PC-3 (cell line): ENCODE results near the gene CREBBP. TPM values are rescaled to one million over a fixed set of nuclear protein-coding genes. Genes with fewer than 3 reads are reported as not detected.

ENCODE experiments used
- ATAC-seq: fragments of 200-7000 bp; cut with Tn5 transposase; 2 replicates; pipeline ENCODE4 v1.9.1; 2020; ENCODE audit warnings: mild to moderate bottlenecking, moderate library complexity
- BruUV-seq: library from RNA; stranded (reverse); fragments of 400-500 nt; replicated peaks from 2 replicates; lab custom pipeline; 2021; lab: Mats Ljungman, UMichigan
- CTCF ChIA-PET: fragments of 300-600 bp; sonication (Branson Sonifier 250); formaldehyde crosslinking; loops from one replicate; lab custom pipeline; 2022; ENCODE audit warnings: antibody characterized with exemption; lab: Charles Lee
- POLR2A ChIA-PET: fragments of 300-600 bp; sonication (Branson Sonifier 250); formaldehyde crosslinking; loops from one replicate; lab custom pipeline; 2022; ENCODE audit warnings: antibody characterized with exemption; ENCODE audit not compliant: unreplicated experiment; lab: Charles Lee
- DNase-seq: peaks from one replicate; pipeline ENCODE4 v3.0.0-alpha.2; 2015
- H2AFZ ChIP-seq: fragments of 300-600 bp; sonication (generic); 2 replicates; pipeline ENCODE4 v1.6.0; 2016; ENCODE audit warnings: antibody characterized with exemption, low read length
- H3F3A ChIP-seq: fragments of 300-600 bp; sonication (generic); one replicate; pipeline ENCODE4 v1.6.0; 2017; ENCODE audit warnings: antibody characterized with exemption, low read length, control low read depth, mild to moderate bottlenecking; ENCODE audit not compliant: unreplicated experiment
- H3K27ac ChIP-seq: fragments of 300-600 bp; sonication (generic); 2 replicates; pipeline ENCODE4 v1.5.1; 2016; ENCODE audit warnings: mild to moderate bottlenecking, low read length
- H3K27me3 ChIP-seq: fragments of 300-600 bp; sonication (generic); 2 replicates; pipeline ENCODE4 v1.6.1; 2016; ENCODE audit warnings: low read length, mixed read lengths
- H3K36me3 ChIP-seq: fragments of 300-600 bp; sonication (generic); 2 replicates; pipeline ENCODE4 v1.6.1; 2016; ENCODE audit warnings: low read depth, mixed run types, low read length, mixed read lengths
- H3K4me1 ChIP-seq: fragments of 300-600 bp; sonication (generic); 2 replicates; pipeline ENCODE4 v1.5.1; 2016; ENCODE audit warnings: low read length; ENCODE audit not compliant: insufficient read depth
- H3K4me2 ChIP-seq: fragments of 300-600 bp; sonication (generic); 2 replicates; pipeline ENCODE4 v1.6.0; 2016; ENCODE audit warnings: low read length
- H3K4me3 ChIP-seq: fragments of 300-600 bp; sonication (generic); 2 replicates; pipeline ENCODE4 v1.5.1; 2016; ENCODE audit warnings: mild to moderate bottlenecking, low read length, mixed read lengths
- H3K79me2 ChIP-seq: fragments of 300-600 bp; sonication (generic); 2 replicates; pipeline ENCODE4 v1.6.1; 2017; ENCODE audit warnings: low read length, mixed read lengths
- H3K9ac ChIP-seq: fragments of 300-600 bp; sonication (generic); 2 replicates; pipeline ENCODE4 v1.6.0; 2016; ENCODE audit warnings: mild to moderate bottlenecking, low read length
- H3K9me2 ChIP-seq: fragments of 300-600 bp; sonication (generic); replicated peaks from 2 replicates; pipeline ENCODE4 v1.6.1; 2016; ENCODE audit warnings: mixed run types, low read length, mixed read lengths
- H3K9me3 ChIP-seq: fragments of 300-600 bp; sonication (generic); 2 replicates; pipeline ENCODE4 v1.6.1; 2016; ENCODE audit warnings: low read length, mixed read lengths
- H4K20me1 ChIP-seq: fragments of 300-600 bp; sonication (generic); 2 replicates; pipeline ENCODE4 v1.6.1; 2016; ENCODE audit warnings: low read length, mixed read lengths
- EZH2 ChIP-seq: fragments of 300-600 bp; sonication (generic); IDR thresholded peaks from one replicate; pipeline ENCODE4 v1.6.1; 2017; ENCODE audit warnings: antibody characterized with exemption, mild to moderate bottlenecking, low read length; ENCODE audit not compliant: unreplicated experiment
- EZH2phosphoT487 ChIP-seq: fragments of 300-600 bp; sonication (generic); IDR thresholded peaks from 2 replicates; pipeline ENCODE4 v1.6.1; 2018; ENCODE audit warnings: mild to moderate bottlenecking, antibody characterized with exemption, low read length, borderline replicate concordance
- intact Hi-C: fragments of 100-400 bp; cut with micrococcal nuclease; formaldehyde crosslinking; loops from 2 replicates; pipeline ENCODE4 v1.9.0; 2023
- total RNA-seq: library from RNA; depleted of rRNA; stranded (reverse); fragments of >200 nt; gene quantifications from 2 replicates; pipeline ENCODE4 v1.2.3, GENCODE V29; 2014
- TF ChIP-seq, protein P1 (sequence below): fragments of 300-600 bp; sonication (generic); conservative IDR thresholded peaks from 2 replicates; pipeline ENCODE4 v1.5.1; 2017; ENCODE audit warnings: antibody characterized with exemption, low read depth, mild to moderate bottlenecking, low read length

CREBBP gene
- total RNA-seq, 1 experiment from 2014 or later: 21.9 TPM

GRCh38 chr16:3922241-3922640 lies 41.7 kb upstream of the CREBBP start:
- no peak overlapping the region for H3K4me2 ChIP-seq
- TF ChIP-seq, protein P1, sequence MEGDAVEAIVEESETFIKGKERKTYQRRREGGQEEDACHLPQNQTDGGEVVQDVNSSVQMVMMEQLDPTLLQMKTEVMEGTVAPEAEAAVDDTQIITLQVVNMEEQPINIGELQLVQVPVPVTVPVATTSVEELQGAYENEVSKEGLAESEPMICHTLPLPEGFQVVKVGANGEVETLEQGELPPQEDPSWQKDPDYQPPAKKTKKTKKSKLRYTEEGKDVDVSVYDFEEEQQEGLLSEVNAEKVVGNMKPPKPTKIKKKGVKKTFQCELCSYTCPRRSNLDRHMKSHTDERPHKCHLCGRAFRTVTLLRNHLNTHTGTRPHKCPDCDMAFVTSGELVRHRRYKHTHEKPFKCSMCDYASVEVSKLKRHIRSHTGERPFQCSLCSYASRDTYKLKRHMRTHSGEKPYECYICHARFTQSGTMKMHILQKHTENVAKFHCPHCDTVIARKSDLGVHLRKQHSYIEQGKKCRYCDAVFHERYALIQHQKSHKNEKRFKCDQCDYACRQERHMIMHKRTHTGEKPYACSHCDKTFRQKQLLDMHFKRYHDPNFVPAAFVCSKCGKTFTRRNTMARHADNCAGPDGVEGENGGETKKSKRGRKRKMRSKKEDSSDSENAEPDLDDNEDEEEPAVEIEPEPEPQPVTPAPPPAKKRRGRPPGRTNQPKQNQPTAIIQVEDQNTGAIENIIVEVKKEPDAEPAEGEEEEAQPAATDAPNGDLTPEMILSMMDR: no peak
- TF ChIP-seq EZH2: no peak
- TF ChIP-seq EZH2phosphoT487: no peak
- H3K9ac ChIP-seq: no peak overlapping the region
- CTCF ChIA-PET: no interaction called here
- no peaks in the 10 kb centered on the region for H3K36me3 ChIP-seq
- no peaks in the 10 kb centered on the region for H3K9me3 ChIP-seq
- H3K4me1 ChIP-seq: no peaks in the 10 kb centered on the region
- no peak overlapping the region for H3K4me3 ChIP-seq
- H3K27me3 ChIP-seq: no peaks in the 10 kb centered on the region
- no peaks in the 10 kb centered on the region for H4K20me1 ChIP-seq
- H3K79me2 ChIP-seq: no peaks in the 10 kb centered on the region
- ATAC-seq (no peak), DNase-seq (no peak)
- no TSS peak for BruUV-seq
- H3K9me2 ChIP-seq: no peaks in the 10 kb centered on the region
- H2AFZ ChIP-seq: no peak overlapping the region
- no peaks in the 10 kb centered on the region for H3F3A ChIP-seq
- POLR2A ChIA-PET: no interaction called here
- H3K27ac ChIP-seq: no peak overlapping the region
- intact Hi-C loops: no loop called here

DNA sequence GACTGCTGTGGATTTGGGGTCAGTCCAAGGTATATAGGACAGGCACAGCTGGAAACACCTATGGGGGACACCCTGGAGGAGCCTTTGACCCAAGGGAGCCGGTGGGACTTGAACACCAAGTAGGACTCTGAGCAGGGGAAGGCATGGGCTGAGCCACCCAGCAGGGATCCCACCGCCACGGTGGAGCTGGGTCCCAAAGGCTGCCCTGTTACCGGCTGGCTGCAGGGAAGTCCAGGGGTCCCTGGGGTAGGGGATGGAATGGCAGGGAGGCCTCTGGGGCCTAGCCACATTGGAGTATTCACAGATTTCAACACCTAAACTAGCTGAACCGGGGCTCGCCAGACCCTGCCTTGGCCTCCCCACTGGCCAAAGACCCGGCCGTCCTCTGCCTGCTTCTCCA lies 39.7 kb upstream of the CREBBP start:
- no peak for ATAC-seq
- H3K4me3 ChIP-seq: no peak overlapping the region
- H3K27me3 ChIP-seq: no peaks in the 10 kb centered on the region
- H3F3A ChIP-seq: no peaks in the 10 kb centered on the region
- no peak overlapping the region for H3K4me2 ChIP-seq
- H3K9me3 ChIP-seq: no peaks in the 10 kb centered on the region
- ChIA-PET POLR2A (no interaction called here), CTCF (no interaction called here)
- TF ChIP-seq EZH2: no peak
- no peak for TF ChIP-seq EZH2phosphoT487
- TF ChIP-seq, protein P1: no peak
- H3K9me2 ChIP-seq: no peaks in the 10 kb centered on the region
- H3K36me3 ChIP-seq: no peaks in the 10 kb centered on the region
- H3K27ac ChIP-seq: no peak overlapping the region
- DNase-seq: no peak
- H2AFZ ChIP-seq: no peak overlapping the region
- H3K9ac ChIP-seq: no peak overlapping the region
- intact Hi-C loops: no loop called here
- H3K4me1 ChIP-seq: no peaks in the 10 kb centered on the region
- no peaks in the 10 kb centered on the region for H3K79me2 ChIP-seq
- H4K20me1 ChIP-seq: no peaks in the 10 kb centered on the region
- no TSS peak for BruUV-seq

- ChIA-PET POLR2A (no interaction called here), CTCF (no interaction called here)
- H3K27me3 ChIP-seq: no peaks in the 10 kb centered on the region
- no peaks in the 10 kb centered on the region for H3K9me3 ChIP-seq
- DNase-seq (no peak), ATAC-seq (no peak)
- no peak for TF ChIP-seq EZH2
- no peak for TF ChIP-seq EZH2phosphoT487
- TF ChIP-seq, protein P1: no peak
- no peaks in the 10 kb centered on the region for H4K20me1 ChIP-seq
- H3K9me2 ChIP-seq: no peaks in the 10 kb centered on the region
- H3K4me3 ChIP-seq: no peak overlapping the region
- H3K27ac ChIP-seq: no peak overlapping the region
- no peak overlapping the region for H3K9ac ChIP-seq
- BruUV-seq: no TSS peak
- H3F3A ChIP-seq: no peaks in the 10 kb centered on the region
- H3K4me1 ChIP-seq: no peaks in the 10 kb centered on the region
- H3K79me2 ChIP-seq: no peaks in the 10 kb centered on the region
- no peak overlapping the region for H2AFZ ChIP-seq
- H3K4me2 ChIP-seq: no peak overlapping the region
- intact Hi-C loops: no loop called here
- no peaks in the 10 kb centered on the region for H3K36me3 ChIP-seq
Measured at GRCh38 chr16:3919413-3919812, 38.9 kb upstream of the CREBBP start.
